Mucosa of descending colon (tissue), 3 donors: ENCODE results near the gene GKN1. TPM values are rescaled to one million over a fixed set of nuclear protein-coding genes. Genes with fewer than 3 reads are reported as not detected.
A peak's percentile ranks its signal among the peaks of the same experiment; 100 is the strongest.

ENCODE experiments used
- ATAC-seq: fragments of 200-7000 bp; cut with Tn5 transposase; one replicate; pipeline ENCODE4 v1.9.1; 2020; ENCODE audit warnings: mild to moderate bottlenecking, moderate library complexity
- DNase-seq, 3 donors: peaks; one replicate each; pipeline ENCODE4 v3.0.0-alpha.2; 2020
- H3K36me3 ChIP-seq: fragments of 200-600 bp; one replicate; pipeline ENCODE4 v1.8.0; 2021; ENCODE audit warnings: low read depth, mild to moderate bottlenecking
- H3K4me1 ChIP-seq: fragments of 200-600 bp; one replicate; pipeline ENCODE4 v1.8.0; 2021; ENCODE audit warnings: low read depth, mild to moderate bottlenecking
- H3K4me3 ChIP-seq: fragments of 200-600 bp; one replicate; pipeline ENCODE4 v1.8.0; 2021; ENCODE audit warnings: mild to moderate bottlenecking
- H3K9me3 ChIP-seq: fragments of 200-600 bp; one replicate; pipeline ENCODE4 v1.8.0; 2021; ENCODE audit warnings: mild to moderate bottlenecking
- intact Hi-C, 2 donors: fragments of 100-400 bp; cut with DNase I in 1 of 2; cut with micrococcal nuclease in 1 of 2; formaldehyde crosslinking; loops; one replicate each; pipeline versions ENCODE4 v1.11.0 to v1.11.1; 2022; cut with DNase I, micrococcal nuclease
- total RNA-seq, 3 donors: library from RNA; stranded (reverse); fragmentation: NEBNext Ultra II Directional in 2 of 3; extraction: Animal tissue kit (Norgen Biotek cat#: 25700) in 2 of 3; gene quantifications; one replicate each; pipeline versions ENCODE4 v1.2.1 to v1.2.4, GENCODE V29; 2021 to 2023
- TF ChIP-seq, protein P1 (sequence below): fragments of 200-600 bp; IDR thresholded peaks from one replicate; pipeline ENCODE4 v1.8.0; 2022; ENCODE audit warnings: antibody characterized with exemption, mild to moderate bottlenecking
- donor health status: DM: no; HTN: no; CAD: no; lungs with moderate emphysema.
- donor health status: DM: no; HTN: no; CAD: no.
- donor health status: DM: no; HTN: yes; CAD: no.

The GKN1 gene
- total RNA-seq, 3 donors from 2014 or later = not detected

DNA sequence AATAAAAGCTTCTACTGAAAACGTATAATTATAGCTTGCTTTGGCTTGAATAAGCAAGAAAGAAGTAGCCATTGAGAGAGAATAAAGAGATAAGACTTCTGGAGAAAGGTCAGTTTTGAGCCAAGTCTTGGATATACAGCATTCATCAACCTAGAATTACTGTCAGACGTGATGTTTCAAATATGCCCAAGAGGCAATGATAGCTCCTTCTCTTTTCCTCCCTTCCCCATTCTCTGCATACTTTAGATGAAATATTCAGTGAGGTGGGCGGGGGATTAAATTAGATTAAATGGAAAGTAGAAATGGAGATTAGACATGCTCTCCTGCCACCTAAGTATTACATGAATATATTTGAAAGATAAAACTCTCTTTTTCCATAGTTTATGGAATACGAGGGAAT lies 47.3 kb downstream of the GKN1 start:
- no peak for DNase-seq
- Histone ChIP-seq H3K4me3 (no peak overlapping the region), H3K36me3 (no peaks in the 10 kb centered on the region), H3K4me1 (peaks cover 9% of the 10 kb centered on the region), H3K9me3 (no peaks in the 10 kb centered on the region)
- TF ChIP-seq, protein P1, sequence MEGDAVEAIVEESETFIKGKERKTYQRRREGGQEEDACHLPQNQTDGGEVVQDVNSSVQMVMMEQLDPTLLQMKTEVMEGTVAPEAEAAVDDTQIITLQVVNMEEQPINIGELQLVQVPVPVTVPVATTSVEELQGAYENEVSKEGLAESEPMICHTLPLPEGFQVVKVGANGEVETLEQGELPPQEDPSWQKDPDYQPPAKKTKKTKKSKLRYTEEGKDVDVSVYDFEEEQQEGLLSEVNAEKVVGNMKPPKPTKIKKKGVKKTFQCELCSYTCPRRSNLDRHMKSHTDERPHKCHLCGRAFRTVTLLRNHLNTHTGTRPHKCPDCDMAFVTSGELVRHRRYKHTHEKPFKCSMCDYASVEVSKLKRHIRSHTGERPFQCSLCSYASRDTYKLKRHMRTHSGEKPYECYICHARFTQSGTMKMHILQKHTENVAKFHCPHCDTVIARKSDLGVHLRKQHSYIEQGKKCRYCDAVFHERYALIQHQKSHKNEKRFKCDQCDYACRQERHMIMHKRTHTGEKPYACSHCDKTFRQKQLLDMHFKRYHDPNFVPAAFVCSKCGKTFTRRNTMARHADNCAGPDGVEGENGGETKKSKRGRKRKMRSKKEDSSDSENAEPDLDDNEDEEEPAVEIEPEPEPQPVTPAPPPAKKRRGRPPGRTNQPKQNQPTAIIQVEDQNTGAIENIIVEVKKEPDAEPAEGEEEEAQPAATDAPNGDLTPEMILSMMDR = no peak
- ATAC-seq = no peak
- intact Hi-C loops = no loop called here

DNA sequence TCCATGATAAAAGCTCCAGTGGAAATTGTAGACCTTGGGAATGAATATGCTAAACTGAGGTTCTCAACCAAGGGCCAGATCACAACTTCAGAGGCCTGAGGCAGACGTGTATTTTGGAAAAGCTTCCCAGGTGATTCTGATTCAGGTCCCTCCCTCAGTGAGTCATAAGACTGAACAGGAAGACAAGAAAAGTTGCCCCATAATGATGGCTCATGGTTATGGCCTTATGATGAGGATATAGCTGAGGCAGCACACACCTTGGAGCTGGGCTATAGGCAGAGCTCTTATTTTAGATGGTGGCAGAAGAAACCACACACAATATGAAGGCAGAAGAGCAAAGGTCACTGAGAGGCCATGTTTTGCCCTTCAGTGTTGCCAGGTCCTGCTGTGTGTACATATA lies 48.1 kb downstream of the GKN1 start:
- intact Hi-C loops = no loop called here
- Histone ChIP-seq H3K4me1 (peaks cover 9% of the 10 kb centered on the region), H3K9me3 (no peaks in the 10 kb centered on the region), H3K4me3 (no peak overlapping the region), H3K36me3 (no peaks in the 10 kb centered on the region)
- TF ChIP-seq, protein P1 = no peak
- no peak for DNase-seq
- ATAC-seq = peak; percentile 82

DNA sequence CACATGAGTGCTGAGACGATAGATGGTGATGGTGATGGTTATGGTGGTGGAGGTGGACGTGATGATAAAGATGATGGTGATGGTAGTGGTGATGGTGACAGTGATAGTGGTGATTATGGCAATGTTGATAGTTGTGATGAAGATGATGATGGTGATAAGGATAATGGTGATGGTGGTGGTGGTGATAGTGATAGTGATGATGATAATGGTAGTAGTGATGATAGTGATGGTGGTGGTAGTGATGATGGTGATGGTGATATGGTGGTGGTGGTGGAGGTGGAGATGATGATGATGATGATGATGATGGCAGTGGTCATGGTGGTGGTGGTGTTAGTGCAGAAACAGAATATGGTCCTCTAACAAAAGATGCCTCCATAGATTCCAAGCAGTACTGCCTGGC lies 48.8 kb downstream of the GKN1 start:
- no peaks in the 10 kb centered on the region for H3K36me3 ChIP-seq
- no peak for ATAC-seq
- H3K4me3 ChIP-seq = no peak overlapping the region
- H3K9me3 ChIP-seq = no peaks in the 10 kb centered on the region
- TF ChIP-seq, protein P1 = no peak
- intact Hi-C loops = no loop called here
- DNase-seq = no peak
- H3K4me1 ChIP-seq = peaks cover 9% of the 10 kb centered on the region

DNA sequence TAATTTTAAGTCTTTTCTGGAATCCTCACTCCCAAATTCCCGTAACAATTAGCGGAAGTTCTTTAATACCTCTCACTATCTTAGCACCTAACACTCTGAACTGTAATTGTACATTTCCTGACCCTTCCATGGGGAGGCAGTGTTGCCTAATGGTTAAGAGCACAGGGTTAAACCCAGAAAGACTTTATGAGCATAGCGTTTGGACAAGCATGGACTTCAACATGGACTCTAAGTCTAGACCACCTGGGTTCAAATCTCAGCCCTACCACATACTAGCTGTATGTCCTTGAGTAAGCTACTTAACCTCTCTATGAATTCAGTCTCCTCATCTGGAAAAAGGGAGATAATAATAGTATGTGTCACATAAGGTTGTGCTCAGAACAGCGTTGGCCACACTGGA lies 51.6 kb downstream of the GKN1 start:
- TF ChIP-seq, protein P1 = peak; percentile 50
- peaks cover 4% of the 10 kb centered on the region for H3K4me1 ChIP-seq
- peak; percentile 86 for ATAC-seq
- no peak overlapping the region for H3K4me3 ChIP-seq
- DNase-seq = peak in 1 of 3 donors; percentile 74
- no peaks in the 10 kb centered on the region for H3K36me3 ChIP-seq
- H3K9me3 ChIP-seq = no peaks in the 10 kb centered on the region
- intact Hi-C loops = loop anchor here in 1 of 2 donors (5.0 kb wide), 1 partner anchor 281 kb away; no protein-coding TSS in a partner anchor

DNA sequence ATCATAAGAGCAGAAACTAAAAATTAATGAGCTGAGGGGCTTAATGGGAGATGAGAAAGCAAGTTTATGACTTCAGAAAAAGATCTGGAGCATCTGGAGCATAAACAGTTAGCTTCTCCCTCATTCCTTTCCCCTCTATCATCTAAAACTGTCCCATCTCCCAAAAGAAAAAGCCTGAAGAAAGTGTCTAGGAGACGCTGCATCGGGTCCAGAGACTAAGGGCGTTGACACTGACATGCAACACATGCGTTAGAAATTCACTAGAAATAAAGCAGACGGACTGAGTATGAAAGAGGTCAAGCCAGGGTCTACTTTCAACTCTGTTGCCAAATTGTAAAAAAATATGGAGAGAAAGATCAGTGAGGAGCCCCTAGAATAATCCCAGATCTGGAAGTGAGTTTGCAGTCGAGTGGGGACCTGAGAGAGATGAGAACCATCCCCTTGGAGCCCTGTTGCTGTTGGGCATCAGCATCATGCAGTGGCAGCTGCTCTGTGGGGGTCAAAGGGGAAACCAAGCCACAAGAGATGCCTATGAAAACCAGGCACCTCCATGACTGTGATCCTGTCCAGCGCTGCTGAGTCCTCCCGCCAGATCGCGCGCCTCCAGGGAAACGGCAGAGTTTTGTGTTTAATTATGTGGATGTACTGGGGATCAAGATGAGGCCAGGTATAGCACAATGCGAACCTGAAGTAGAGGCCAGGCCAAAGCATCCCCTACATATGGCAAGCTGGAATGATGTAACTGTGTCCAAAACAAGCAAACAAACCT lies 52.4 kb downstream of the GKN1 start:
- Histone ChIP-seq H3K4me3 (no peak overlapping the region), H3K36me3 (no peaks in the 10 kb centered on the region), H3K4me1 (no peaks in the 10 kb centered on the region), H3K9me3 (no peaks in the 10 kb centered on the region)
- DNase-seq (no peak), ATAC-seq (no peak)
- intact Hi-C loops = loop anchor here in 1 of 2 donors (5.0 kb wide), 1 partner anchor 280 kb away; no protein-coding TSS in a partner anchor
- TF ChIP-seq, protein P1 = no peak

Other genes starting within 250 kb of the GKN1 start
- gene ARHGAP25, start 239.8 kb upstream of the GKN1 start, total RNA-seq = 1 to 10 TPM; 3.1 to 8.8 (median 8.2) TPM
- gene BMP10, start 103.2 kb upstream of the GKN1 start, total RNA-seq = under 1 TPM in 1 of 3 donors, not detected in 2; 0.43 TPM
- not detected for gene GKN2, start 21.7 kb upstream of the GKN1 start, total RNA-seq
- gene ANTXR1, start 38.5 kb downstream of the GKN1 start, total RNA-seq = 10 to 100 TPM; 10.7 to 77.7 (median 18.6) TPM